ENCODE data around the gene IFNGR1. TPM values are rescaled to one million over a fixed set of nuclear protein-coding genes. Genes with fewer than 3 reads are reported as not detected.

IFNGR1 gene
- total RNA-seq, 1 donor from 2014 or later = 28.4 TPM

GRCh38 chr6:137201006-137201405 is 18.2 kb downstream of the IFNGR1 start:
- no peaks in the 10 kb centered on the region for H3K4me1 Mint-ChIP-seq (ENCODE audit: unreplicated experiment)
- no peaks in the 10 kb centered on the region for H3K9me3 Mint-ChIP-seq
- no peak for DNase-seq (ENCODE audit: extremely low spot score, unreplicated experiment)
- no peak overlapping the region for H3K27ac Mint-ChIP-seq
- H3K27me3 Mint-ChIP-seq = no peaks in the 10 kb centered on the region
- H3K36me3 Mint-ChIP-seq = peaks cover 39% of the 10 kb centered on the region
- no peak overlapping the region for H3K4me3 Mint-ChIP-seq
- TF ChIP-seq, protein P1, sequence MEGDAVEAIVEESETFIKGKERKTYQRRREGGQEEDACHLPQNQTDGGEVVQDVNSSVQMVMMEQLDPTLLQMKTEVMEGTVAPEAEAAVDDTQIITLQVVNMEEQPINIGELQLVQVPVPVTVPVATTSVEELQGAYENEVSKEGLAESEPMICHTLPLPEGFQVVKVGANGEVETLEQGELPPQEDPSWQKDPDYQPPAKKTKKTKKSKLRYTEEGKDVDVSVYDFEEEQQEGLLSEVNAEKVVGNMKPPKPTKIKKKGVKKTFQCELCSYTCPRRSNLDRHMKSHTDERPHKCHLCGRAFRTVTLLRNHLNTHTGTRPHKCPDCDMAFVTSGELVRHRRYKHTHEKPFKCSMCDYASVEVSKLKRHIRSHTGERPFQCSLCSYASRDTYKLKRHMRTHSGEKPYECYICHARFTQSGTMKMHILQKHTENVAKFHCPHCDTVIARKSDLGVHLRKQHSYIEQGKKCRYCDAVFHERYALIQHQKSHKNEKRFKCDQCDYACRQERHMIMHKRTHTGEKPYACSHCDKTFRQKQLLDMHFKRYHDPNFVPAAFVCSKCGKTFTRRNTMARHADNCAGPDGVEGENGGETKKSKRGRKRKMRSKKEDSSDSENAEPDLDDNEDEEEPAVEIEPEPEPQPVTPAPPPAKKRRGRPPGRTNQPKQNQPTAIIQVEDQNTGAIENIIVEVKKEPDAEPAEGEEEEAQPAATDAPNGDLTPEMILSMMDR (conservative IDR thresholded peaks at IDR 0.05) = no peak

DNA sequence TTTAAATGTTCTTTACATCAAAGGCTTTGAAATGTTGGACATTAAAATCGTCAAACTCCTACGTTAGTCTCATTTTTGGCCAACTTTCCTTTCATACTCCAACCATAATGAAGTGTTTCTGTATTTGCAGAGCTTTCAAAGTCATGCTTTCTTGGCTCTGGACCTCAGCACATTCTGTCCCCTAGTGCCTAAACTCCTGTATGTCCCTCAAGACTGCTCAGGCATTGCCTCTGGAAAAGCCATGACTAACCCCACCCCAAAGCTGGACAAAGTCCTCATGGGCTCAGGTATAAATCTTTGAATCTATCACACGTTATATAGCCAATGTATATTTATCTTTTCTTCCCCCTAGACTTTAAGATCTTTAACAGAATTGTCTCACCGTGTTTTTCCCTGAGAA is 18.9 kb downstream of the IFNGR1 start:
- H3K9me3 Mint-ChIP-seq = no peaks in the 10 kb centered on the region
- H3K27me3 Mint-ChIP-seq = no peaks in the 10 kb centered on the region
- H3K27ac Mint-ChIP-seq = no peak overlapping the region
- H3K36me3 Mint-ChIP-seq = peaks cover 35% of the 10 kb centered on the region
- no peaks in the 10 kb centered on the region for H3K4me1 Mint-ChIP-seq (ENCODE audit: unreplicated experiment)
- no peak for DNase-seq (ENCODE audit: extremely low spot score, unreplicated experiment)
- H3K4me3 Mint-ChIP-seq = no peak overlapping the region
- TF ChIP-seq, protein P1 (conservative IDR thresholded peaks at IDR 0.05) = no peak

DNA sequence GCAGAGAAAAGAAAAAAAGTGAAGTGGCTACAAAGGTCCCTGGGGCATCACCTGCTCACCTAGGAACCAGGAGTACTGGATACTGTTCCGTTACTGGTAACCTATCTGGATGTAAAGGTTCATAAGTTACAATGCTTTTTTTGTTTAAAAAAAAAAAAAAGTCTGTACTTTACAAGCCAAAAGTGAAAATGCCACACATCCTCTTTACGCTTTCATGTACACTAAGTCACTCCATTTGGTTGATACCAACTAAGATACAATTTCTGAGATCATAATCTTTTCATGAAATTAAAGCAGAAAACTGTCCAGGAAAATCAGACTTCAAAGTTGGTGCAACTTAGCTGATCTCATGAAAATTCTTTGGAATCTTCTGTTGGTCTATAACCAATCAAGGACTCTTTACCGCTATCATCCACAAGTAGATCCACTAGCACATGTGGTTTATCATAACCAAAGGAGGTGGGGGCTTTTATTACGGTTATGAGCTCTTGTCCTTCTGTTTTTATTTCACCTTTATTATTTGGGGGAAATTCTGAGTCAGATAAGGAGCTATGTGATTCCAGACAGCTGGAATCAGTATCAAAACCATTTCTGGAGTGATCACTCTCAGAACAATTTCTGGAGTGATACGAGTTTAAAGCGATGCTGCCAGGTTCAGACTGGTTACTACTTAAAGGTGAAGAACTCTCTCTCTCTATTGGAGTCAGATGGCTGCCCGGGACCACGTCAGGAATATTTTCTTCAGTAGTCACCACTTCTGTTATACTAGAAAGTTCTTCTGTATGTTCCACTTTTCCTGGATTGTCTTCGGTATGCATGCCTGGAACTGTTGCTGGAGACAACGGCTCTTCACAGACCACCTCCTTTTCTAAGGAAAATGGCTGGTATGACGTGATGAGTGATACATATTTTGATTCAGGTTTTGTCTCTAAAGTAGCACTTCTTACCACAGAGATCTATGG is 21.2 kb downstream of the IFNGR1 start:
- Mint-ChIP-seq H3K4me3 (no peak overlapping the region), H3K4me1 (ENCODE audit: unreplicated experiment) (no peaks in the 10 kb centered on the region), H3K27ac (no peak overlapping the region), H3K9me3 (no peaks in the 10 kb centered on the region), H3K36me3 (peaks cover 21% of the 10 kb centered on the region), H3K27me3 (no peaks in the 10 kb centered on the region)
- DNase-seq (ENCODE audit: extremely low spot score, unreplicated experiment) = no peak
- TF ChIP-seq, protein P1 (conservative IDR thresholded peaks at IDR 0.05) = no peak

DNA sequence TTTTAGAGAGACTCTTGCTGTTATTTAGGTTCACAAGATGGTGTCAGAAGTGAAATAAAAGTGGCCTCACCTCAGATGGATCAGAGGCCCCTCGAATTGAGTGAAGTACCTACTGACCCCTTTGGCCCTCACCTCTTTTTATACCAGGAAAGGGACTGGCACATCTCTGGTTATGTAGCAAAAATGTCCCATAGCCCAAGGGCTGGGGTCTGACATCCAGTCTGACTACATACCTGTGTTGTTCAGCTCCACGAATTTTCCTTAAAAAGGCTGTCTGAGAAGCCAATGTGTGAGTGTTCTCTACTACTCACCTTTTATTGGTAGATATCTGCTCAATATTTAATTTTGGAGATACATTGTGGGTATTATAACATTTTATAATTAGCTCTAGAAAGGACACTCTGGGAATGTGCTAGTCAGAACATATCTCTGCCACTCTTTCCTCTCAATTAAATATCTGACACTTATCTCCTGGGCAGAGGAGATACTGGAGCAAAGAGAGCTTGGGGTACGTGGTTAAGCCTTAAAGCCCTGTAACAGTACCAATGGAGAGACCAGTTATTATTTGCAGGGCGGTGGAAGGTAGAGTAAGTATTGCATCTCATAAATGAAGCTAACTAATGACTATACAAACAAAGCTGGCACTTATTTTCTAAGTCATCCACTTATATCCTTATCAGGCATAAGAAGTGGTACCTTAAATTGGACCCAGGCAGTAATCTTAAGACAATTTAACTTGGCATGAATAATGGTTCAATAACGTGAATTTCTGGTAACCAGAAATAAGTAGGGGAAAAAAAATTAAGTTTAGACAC is 25.7 kb downstream of the IFNGR1 start:
- Mint-ChIP-seq H3K9me3 (no peaks in the 10 kb centered on the region), H3K36me3 (peaks cover 7% of the 10 kb centered on the region), H3K27ac (no peak overlapping the region), H3K4me1 (ENCODE audit: unreplicated experiment) (no peaks in the 10 kb centered on the region), H3K27me3 (no peaks in the 10 kb centered on the region), H3K4me3 (no peak overlapping the region)
- TF ChIP-seq, protein P1 (conservative IDR thresholded peaks at IDR 0.05) = no peak
- no peak for DNase-seq (ENCODE audit: extremely low spot score, unreplicated experiment)

GRCh38 chr6:137192821-137193220 is 26.4 kb downstream of the IFNGR1 start:
- no peaks in the 10 kb centered on the region for H3K27me3 Mint-ChIP-seq
- no peaks in the 10 kb centered on the region for H3K9me3 Mint-ChIP-seq
- DNase-seq (ENCODE audit: extremely low spot score, unreplicated experiment) = no peak

More at GRCh38 chr6:137192821-137193220, 26.4 kb downstream of the IFNGR1 start:
- Mint-ChIP-seq H3K36me3 (peaks cover under 1% of the 10 kb centered on the region), H3K4me3 (no peak overlapping the region), H3K27ac (no peak overlapping the region), H3K4me1 (ENCODE audit: unreplicated experiment) (no peaks in the 10 kb centered on the region)
- TF ChIP-seq, protein P1 (conservative IDR thresholded peaks at IDR 0.05) = no peak

Data from type B pancreatic cell (in vitro differentiated cells).